ENCODE measurements around the gene SEL1L.

- TF ChIP-seq POLR2A (IDR thresholded peaks at IDR 0.05; ENCODE audit: low read length): no peak
- TF ChIP-seq GATA1 (IDR thresholded peaks at IDR 0.05; ENCODE audit: low read depth, low read length): no peak
These were observed 84.5 kb downstream of the SEL1L start for GRCh38 chr14:81449114-81449513.
